ENCODE results near the gene YLPM1. TPM values are rescaled to one million over a fixed set of nuclear protein-coding genes. Genes with fewer than 3 reads are reported as not detected.

YLPM1 gene
- total RNA-seq, 1 donor from 2014 or later, result 80.8 TPM

DNA sequence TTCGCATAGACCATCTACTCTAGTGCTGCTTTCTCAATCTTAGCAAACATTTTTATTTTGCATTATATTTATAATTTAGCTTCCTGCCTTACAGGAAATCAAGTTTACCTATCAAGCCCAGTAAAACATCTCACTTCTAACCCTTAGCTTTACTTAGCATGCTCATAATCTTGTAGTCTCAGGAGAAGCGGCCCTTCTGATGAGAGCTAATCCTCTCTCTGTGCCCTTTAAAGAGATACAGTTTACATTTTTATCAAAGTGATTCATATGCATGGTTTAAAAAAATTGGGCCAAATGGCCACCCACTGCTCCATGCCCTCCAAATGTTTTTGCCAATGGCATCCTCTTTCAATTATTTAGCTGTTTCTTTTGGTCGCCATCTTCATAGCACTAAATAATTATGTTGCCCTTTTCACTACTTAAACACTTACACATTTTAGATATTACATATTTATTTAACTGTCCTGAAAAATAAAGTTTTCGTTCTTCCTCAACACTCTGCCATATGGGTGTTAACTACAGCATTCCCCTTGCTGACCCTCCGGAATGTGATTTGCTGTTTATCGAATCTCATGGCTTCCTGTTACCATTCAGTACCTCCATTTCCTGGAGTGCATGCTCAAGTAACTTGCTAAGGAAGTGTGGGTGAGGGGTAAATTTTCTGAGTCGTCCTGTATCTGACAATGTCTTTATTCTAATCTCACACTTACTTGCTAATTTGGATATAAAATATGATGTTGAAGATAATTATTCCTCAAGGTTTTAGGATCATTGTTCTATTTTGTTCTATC lies 29.3 kb downstream of the YLPM1 start:
- intact Hi-C loops (cut with micrococcal nuclease), result loop anchor here (2.0 kb wide), 1 partner anchor 30 kb away; the partner anchor contains the start of gene YLPM1

GRCh38 chr14:74793506-74794155 lies 30.5 kb downstream of the YLPM1 start:
- intact Hi-C loops (cut with micrococcal nuclease), result loop anchor here (2.0 kb wide), 1 partner anchor 31 kb away; the partner anchor contains the start of gene YLPM1

- intact Hi-C loops (cut with micrococcal nuclease), result no loop called here
Observed at GRCh38 chr14:74794947-74795346, 31.8 kb downstream of the YLPM1 start.

GRCh38 chr14:74799765-74800164 lies 36.6 kb downstream of the YLPM1 start:
- intact Hi-C loops (cut with micrococcal nuclease), result no loop called here

DNA sequence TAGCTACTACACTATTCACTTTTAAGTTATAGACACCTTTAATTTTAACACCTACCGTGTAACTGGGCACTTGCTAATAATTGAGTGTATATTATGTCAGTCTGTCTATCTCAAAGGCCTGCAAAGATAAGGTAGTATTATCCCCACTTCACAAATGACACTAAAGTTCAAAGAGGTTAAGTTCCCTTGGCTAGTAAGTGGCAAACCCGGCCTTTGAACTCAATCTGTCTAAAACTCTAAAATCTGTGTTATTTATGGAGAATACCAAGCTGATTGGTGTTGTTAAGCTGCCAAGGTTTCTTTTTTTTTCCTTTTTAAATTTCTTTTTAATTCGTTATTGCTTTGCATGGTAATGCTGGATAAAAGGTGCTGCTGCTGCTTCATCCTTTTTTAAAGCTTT lies 37.7 kb downstream of the YLPM1 start:
- intact Hi-C loops (cut with micrococcal nuclease), result no loop called here

GRCh38 chr14:74801396-74801795 lies 38.3 kb downstream of the YLPM1 start:
- intact Hi-C loops (cut with micrococcal nuclease), result no loop called here

DNA sequence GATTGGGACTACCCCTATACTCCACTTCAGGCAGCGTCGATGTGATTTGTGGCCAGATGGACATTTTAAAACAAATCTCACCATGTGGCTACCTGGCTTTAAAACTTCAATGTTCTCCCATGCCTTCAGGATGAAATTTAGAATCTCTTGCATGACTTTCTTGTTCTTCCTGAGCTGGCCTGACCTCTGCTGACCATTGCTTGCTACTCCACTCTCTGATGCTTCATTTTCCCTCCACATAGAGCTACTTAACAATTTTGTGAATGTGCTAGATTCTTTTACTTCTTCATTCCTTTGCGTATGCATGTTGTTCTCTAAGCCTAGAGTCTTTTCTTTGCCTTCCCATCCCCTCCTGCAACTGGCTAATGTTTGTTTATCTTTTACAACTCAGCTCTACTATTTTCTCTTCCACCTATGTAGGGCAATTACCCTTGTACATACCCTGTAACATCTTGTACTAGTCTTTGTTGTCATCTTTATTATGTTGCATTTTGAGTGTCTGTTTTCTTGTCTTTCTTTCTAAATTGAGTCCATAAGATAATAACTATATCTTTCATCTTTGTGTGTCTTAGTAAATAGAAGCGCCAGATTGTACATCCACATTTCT lies 41.2 kb downstream of the YLPM1 start:
- intact Hi-C loops (cut with micrococcal nuclease), result loop anchor here (1.0 kb wide), 1 partner anchor 195 kb away; no protein-coding TSS in a partner anchor

DNA sequence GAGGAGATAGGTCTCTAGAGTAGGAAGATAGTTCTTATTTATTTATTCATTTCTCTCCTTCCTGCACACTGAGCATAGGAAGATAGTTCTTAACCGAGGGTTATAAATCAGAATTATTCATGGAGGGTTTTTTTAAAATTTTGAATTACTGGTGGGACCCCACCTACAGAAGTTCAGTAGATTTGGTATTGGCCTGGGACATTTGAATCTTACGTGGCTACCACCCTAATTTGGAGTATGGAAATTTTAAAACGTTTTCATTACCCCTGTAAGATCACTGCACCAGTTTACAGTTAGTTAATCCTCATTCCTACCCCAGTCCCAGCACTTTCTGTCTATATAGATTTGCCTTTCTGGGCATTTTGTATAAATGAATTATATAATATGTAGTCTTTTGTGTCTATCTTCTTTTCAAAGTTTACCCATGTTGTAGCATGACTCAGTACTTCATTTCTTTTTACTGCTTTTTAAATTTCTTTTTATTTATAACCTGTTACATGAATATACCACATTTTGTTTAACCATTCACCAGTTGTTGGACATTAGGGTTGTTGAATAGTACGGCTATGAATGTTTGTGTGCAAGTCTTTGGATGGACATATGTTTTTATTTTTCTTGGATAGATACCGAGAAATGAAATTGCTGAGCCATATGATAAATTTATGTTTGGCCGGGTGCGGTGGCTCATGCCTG lies 44.9 kb downstream of the YLPM1 start:
- intact Hi-C loops (cut with micrococcal nuclease), result no loop called here

GRCh38 chr14:74816124-74816523 lies 53.0 kb downstream of the YLPM1 start:
- intact Hi-C loops (cut with micrococcal nuclease), result no loop called here

GRCh38 chr14:74820288-74820687 lies 57.2 kb downstream of the YLPM1 start:
- intact Hi-C loops (cut with micrococcal nuclease), result no loop called here

DNA sequence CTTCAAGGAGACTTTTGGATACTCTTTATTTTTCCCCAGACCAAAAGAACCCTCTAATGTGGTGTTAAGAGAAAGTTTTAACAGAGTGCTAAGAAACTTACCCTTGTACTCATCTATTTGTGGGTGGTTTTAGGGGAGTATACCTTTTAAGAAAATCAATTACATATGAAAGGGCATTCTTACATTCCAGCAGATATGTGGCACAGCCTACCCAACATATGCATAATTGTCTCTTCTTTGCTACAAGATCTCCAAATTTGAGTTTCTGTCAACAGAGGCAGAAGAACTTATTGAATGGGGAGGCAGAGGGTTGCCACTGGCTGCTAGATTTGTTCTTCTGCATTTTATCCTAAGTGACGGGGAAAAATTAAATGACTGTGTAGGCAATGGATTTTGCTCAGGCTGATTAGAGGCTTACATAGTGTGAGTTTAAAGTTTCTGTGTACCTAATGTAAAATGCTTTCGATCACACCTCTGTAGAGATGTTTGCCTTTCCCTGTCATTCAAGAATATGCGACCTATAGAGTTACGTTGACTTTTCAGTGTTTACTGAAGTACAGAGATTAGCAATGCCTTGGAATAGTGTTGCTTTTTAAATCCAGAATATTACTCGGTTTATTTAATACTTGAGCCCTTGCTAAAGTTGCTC lies 58.3 kb downstream of the YLPM1 start:
- intact Hi-C loops (cut with micrococcal nuclease), result no loop called here

DNA sequence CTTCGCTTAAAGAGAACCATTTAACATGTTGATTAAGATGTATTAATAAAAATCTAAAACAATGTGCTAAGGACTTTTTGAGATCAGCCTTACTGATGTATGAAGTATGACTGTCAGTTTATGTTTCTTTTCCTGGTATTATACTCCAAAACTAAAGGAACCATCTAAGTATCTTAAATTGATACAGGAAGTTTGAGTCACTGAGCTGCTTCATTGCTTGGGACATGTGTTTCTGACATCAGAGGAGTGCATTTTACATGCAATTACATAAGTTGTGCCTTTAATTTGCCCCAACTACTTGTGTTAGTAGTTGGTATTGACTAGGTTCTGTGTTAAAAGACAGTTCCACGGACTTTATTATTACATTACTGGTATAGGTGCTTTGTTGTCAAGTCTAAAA lies 61.9 kb downstream of the YLPM1 start:
- intact Hi-C loops (cut with micrococcal nuclease), result no loop called here

DNA sequence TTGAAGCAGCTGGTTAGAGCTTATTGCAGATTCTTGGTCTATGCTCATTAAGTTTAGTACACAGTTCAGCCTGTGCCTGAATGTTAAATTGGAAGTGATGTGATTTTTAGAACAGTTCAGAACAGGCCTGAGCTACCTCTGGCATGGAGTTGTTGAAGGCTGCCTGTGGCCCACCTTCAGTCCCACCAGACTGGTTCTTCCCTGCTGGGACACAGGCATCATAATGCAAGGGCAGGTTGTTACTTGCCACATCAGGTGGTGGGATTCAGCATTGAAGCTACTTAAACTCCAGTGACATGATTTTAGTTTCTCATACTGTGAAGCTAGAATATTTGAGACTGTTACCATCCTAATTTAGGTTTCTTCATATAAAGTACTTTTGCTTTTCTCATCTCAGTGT lies 63.5 kb downstream of the YLPM1 start:
- intact Hi-C loops (cut with micrococcal nuclease), result no loop called here

GRCh38 chr14:74829251-74829650 lies 66.1 kb downstream of the YLPM1 start:
- intact Hi-C loops (cut with micrococcal nuclease), result no loop called here

DNA sequence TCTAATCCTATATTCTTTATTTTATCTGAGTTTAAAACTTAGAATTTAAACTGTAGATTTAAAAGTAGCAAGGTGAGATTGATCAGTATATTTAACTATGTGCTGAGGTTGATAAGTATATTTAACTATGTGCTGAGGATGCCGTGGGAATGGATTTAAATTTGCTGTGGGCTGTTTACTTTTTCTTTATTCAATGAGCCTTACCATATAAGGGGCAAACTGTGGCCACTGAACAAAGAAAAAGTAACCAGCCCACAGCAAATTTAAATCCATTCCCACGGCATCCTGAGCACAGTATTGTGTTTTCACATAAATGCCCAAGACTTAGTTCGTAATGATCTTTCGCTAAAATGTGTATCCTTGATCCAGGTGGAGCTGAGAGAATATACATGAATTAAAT lies 69.7 kb downstream of the YLPM1 start:
- intact Hi-C loops (cut with micrococcal nuclease), result no loop called here

- intact Hi-C loops (cut with micrococcal nuclease), result loop anchor here (5.0 kb wide), 1 partner anchor 47 kb away; the partner anchor contains the start of gene DLST
Observed at GRCh38 chr14:74834692-74835392, 71.7 kb downstream of the YLPM1 start.

- intact Hi-C loops (cut with micrococcal nuclease), result loop anchor here (5.0 kb wide), 1 partner anchor 47 kb away; the partner anchor contains the start of gene DLST
Observed at GRCh38 chr14:74835645-74836250, 72.6 kb downstream of the YLPM1 start.

DNA sequence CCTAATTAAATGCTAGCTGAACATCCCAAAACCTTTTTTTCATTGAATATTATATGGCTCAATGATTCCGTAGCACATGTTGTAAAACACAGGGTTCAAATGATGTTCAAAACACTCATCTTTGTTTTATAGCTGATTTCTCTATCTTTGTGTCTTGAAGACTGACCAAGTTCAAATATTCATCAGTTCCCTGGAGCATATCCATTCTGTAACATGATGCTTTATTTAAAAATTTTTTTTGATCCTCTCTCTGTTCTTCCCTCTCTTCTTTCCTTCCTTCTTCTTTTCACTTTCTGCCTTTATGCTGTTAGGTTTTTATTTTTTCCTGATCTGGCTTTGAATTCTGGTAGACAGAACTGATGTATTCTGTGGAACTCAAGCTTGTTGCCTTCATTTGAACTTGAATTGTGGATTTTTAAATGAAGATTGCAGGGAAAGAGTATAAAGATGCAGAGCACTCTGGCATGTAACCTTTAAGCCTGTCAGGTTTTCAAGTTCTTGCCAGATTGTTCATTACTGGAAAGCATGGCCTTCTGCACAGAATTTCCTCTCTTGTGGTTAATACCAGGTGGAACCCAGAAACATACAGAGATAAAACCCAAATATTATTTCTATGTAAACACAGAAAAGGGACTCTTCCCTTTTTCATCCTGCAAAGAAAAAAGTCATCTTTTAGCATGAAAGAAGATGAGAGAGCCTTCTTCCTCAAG lies 73.3 kb downstream of the YLPM1 start:
- intact Hi-C loops (cut with micrococcal nuclease), result loop anchor here (5.0 kb wide), 1 partner anchor 46 kb away; the partner anchor contains the start of gene DLST

- intact Hi-C loops (cut with micrococcal nuclease), result loop anchor here (1.0 to 5.0 kb wide), 2 partner anchors 44 to 75 kb away; partner anchors contain the start of genes DLST and YLPM1
Observed at GRCh38 chr14:74838166-74838565, 75.0 kb downstream of the YLPM1 start.

Measured in T-helper 2 cell treated with Interferon-gamma antibody and Interleukin-4, amounts not matched to agents 100 ng/mL and 5 ng/mL, for 36 hours (primary cell).